HL-60 (cell line): ENCODE measurements around the gene TMEM161A.

Experiments
- POLR2AphosphoS5 ChIP-seq: IDR thresholded peaks from 2 replicates; pipeline ENCODE4 v1.6.1; 2012; ENCODE audit warnings: low read depth
- TF ChIP-seq, protein P1 (sequence below): IDR thresholded peaks from one replicate; pipeline ENCODE4 v1.5.1; 2011; ENCODE audit warnings: low read length, control low read depth, inconsistent platforms; ENCODE audit not compliant: insufficient read depth
- TF ChIP-seq, protein P2 (sequence below): IDR thresholded peaks from 2 replicates; pipeline ENCODE4 v1.6.1; 2012; ENCODE audit warnings: low read depth; ENCODE audit not compliant: insufficient replicate concordance

DNA sequence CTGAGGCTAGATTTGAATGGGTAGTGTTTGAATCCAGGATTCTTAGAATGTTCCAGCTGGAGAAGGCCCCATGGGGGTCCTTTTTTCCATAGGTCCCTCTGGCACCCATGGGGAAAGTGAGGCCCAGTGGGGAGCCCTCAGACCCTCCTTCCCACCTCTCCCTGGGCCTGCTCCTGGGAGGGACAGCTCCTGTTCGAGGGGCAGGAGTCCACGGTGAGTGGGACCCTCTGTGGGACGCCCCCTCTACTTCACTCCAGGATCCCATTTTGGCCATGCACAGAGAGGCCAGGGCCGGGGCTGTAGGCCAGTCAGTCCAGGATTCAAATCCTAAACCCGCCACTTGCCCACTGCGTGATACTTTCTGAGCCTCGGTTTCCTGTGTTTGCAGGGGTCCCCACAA lies 24.2 kb upstream of the TMEM161A start:
- TF ChIP-seq, protein P1, sequence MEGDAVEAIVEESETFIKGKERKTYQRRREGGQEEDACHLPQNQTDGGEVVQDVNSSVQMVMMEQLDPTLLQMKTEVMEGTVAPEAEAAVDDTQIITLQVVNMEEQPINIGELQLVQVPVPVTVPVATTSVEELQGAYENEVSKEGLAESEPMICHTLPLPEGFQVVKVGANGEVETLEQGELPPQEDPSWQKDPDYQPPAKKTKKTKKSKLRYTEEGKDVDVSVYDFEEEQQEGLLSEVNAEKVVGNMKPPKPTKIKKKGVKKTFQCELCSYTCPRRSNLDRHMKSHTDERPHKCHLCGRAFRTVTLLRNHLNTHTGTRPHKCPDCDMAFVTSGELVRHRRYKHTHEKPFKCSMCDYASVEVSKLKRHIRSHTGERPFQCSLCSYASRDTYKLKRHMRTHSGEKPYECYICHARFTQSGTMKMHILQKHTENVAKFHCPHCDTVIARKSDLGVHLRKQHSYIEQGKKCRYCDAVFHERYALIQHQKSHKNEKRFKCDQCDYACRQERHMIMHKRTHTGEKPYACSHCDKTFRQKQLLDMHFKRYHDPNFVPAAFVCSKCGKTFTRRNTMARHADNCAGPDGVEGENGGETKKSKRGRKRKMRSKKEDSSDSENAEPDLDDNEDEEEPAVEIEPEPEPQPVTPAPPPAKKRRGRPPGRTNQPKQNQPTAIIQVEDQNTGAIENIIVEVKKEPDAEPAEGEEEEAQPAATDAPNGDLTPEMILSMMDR: no peak
- no peak for TF ChIP-seq POLR2AphosphoS5
- TF ChIP-seq, protein P2, sequence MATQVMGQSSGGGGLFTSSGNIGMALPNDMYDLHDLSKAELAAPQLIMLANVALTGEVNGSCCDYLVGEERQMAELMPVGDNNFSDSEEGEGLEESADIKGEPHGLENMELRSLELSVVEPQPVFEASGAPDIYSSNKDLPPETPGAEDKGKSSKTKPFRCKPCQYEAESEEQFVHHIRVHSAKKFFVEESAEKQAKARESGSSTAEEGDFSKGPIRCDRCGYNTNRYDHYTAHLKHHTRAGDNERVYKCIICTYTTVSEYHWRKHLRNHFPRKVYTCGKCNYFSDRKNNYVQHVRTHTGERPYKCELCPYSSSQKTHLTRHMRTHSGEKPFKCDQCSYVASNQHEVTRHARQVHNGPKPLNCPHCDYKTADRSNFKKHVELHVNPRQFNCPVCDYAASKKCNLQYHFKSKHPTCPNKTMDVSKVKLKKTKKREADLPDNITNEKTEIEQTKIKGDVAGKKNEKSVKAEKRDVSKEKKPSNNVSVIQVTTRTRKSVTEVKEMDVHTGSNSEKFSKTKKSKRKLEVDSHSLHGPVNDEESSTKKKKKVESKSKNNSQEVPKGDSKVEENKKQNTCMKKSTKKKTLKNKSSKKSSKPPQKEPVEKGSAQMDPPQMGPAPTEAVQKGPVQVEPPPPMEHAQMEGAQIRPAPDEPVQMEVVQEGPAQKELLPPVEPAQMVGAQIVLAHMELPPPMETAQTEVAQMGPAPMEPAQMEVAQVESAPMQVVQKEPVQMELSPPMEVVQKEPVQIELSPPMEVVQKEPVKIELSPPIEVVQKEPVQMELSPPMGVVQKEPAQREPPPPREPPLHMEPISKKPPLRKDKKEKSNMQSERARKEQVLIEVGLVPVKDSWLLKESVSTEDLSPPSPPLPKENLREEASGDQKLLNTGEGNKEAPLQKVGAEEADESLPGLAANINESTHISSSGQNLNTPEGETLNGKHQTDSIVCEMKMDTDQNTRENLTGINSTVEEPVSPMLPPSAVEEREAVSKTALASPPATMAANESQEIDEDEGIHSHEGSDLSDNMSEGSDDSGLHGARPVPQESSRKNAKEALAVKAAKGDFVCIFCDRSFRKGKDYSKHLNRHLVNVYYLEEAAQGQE: no peak
